PFSK-1 (cell line): ENCODE measurements around the gene SASH1.

ENCODE experiments used
- POLR2AphosphoS5 ChIP-seq: IDR thresholded peaks from 2 replicates; pipeline ENCODE4 v1.6.1; 2012; ENCODE audit warnings: low read depth, mild to moderate bottlenecking, control low read depth, low read length, moderate library complexity
- REST ChIP-seq, 2 experiments: IDR thresholded peaks; 2 replicates each; pipeline versions ENCODE4 v1.6.1 to v1.8.0; 2011 to 2012; ENCODE audit warnings: low read depth in 2 of 2, low read length in 2 of 2, control low read depth in 1 of 2, inconsistent platforms in 1 of 2, mild to moderate bottlenecking in 1 of 2, moderate library complexity in 1 of 2; ENCODE audit not compliant: insufficient read depth in 1 of 2
- SIN3A ChIP-seq: IDR thresholded peaks from 2 replicates; pipeline ENCODE4 v1.6.1; 2012; ENCODE audit warnings: mild to moderate bottlenecking, low read length, moderate library complexity, borderline replicate concordance; ENCODE audit not compliant: insufficient read depth
- TAF1 ChIP-seq: IDR thresholded peaks from 2 replicates; pipeline ENCODE4 v1.6.1; 2012; ENCODE audit warnings: low read length, control low read depth, borderline replicate concordance; ENCODE audit not compliant: insufficient read depth

- no peak for TF ChIP-seq SIN3A
- TF ChIP-seq POLR2AphosphoS5, result no peak
- TF ChIP-seq REST (IDR thresholded peaks at IDR 0.05; ENCODE audit: insufficient read depth in 1 of 2, low read depth in 2 of 2, low read length in 2 of 2), result no peak
- no peak for TF ChIP-seq TAF1
These were observed 174.8 kb downstream of the SASH1 start for GRCh38 chr6:148517470-148517869.
